H1 (cell line): ENCODE data around the gene WSCD2. TPM values are rescaled to one million over a fixed set of nuclear protein-coding genes. Genes with fewer than 3 reads are reported as not detected.

Experiments used
- CTCF ChIA-PET: fragments of 300-600 bp; sonication (Branson Sonifier 250); formaldehyde crosslinking; loops from one replicate; lab custom pipeline; 2021; ENCODE audit not compliant: partially characterized antibody; lab: Charles Lee
- POLR2A ChIA-PET: fragments of 300-600 bp; sonication (Branson Sonifier 250); formaldehyde crosslinking; loops from one replicate; lab custom pipeline; 2021; ENCODE audit warnings: inconsistent platforms; ENCODE audit not compliant: partially characterized antibody; lab: Charles Lee
- DNase-seq, 2 experiments: peaks; one replicate each; pipeline versions ENCODE4 v3.0.0 to v3.0.0-alpha.2; 2010 to 2022; ENCODE audit warnings: low spot score in 2 of 2, low read depth in 1 of 2, mixed read lengths in 1 of 2
- FAIRE-seq: peaks from 2 replicates; lab custom pipeline; 2011; peaks lifted over from hg19 to GRCh38; lab: Jason Lieb, UNC
- H2AFZ ChIP-seq: 2 replicates; pipeline ENCODE4 v1.8.1; 2012; ENCODE audit warnings: low read length, inconsistent platforms
- H2AK5ac ChIP-seq: 2 replicates; pipeline ENCODE4 v1.6.1; 2013; ENCODE audit warnings: low read depth, low read length
- H2BK120ac ChIP-seq: replicated peaks from 2 replicates; pipeline ENCODE3; 2013; ENCODE audit warnings: low read depth, low read length, inconsistent platforms
- H2BK12ac ChIP-seq: 2 replicates; pipeline ENCODE4 v1.6.1; 2013; ENCODE audit warnings: low read depth, low read length
- H2BK15ac ChIP-seq: 2 replicates; pipeline ENCODE4 v1.6.1; 2013; ENCODE audit warnings: low read length
- H2BK20ac ChIP-seq: 2 replicates; pipeline ENCODE4 v1.6.1; 2013; ENCODE audit warnings: low read length
- H2BK5ac ChIP-seq: 2 replicates; pipeline ENCODE4 v1.6.1; 2013; ENCODE audit warnings: low read depth, low read length
- H3K14ac ChIP-seq: 2 replicates; pipeline ENCODE4 v1.6.1; 2013; ENCODE audit warnings: inconsistent platforms; ENCODE audit not compliant: insufficient read length
- H3K18ac ChIP-seq: 2 replicates; pipeline ENCODE4 v1.6.1; 2013; ENCODE audit warnings: low read length; ENCODE audit errors: extremely low read depth
- H3K23ac ChIP-seq: 2 replicates; pipeline ENCODE4 v1.6.1; 2013; ENCODE audit warnings: inconsistent platforms; ENCODE audit not compliant: insufficient read length
- H3K23me2 ChIP-seq: 2 replicates; pipeline ENCODE4 v1.6.1; 2013; ENCODE audit warnings: low read depth, low read length
- H3K27ac ChIP-seq: 2 replicates; pipeline ENCODE4 v1.6.1; 2011; ENCODE audit warnings: low read depth, low read length, inconsistent platforms
- H3K27me3 ChIP-seq, 4 experiments: replicated peaks in 1 of 4; 1 replicate in 1 of 4; 2 replicates in 3 of 4; pipeline versions ENCODE4 v1.6.1 to v1.8.1; 2011 to 2013; ENCODE audit warnings: low read length in 3 of 4, mild to moderate bottlenecking in 3 of 4, inconsistent platforms in 2 of 4, mixed read lengths in 2 of 4, moderate library complexity in 1 of 4; ENCODE audit not compliant: control insufficient read depth in 3 of 4, insufficient read depth in 3 of 4; ENCODE audit errors: extremely low read depth in 1 of 4
- H3K36me3 ChIP-seq, 4 experiments: 2 replicates each; pipeline versions ENCODE4 v1.6.1 to v1.8.1; 2011 to 2013; ENCODE audit warnings: mild to moderate bottlenecking in 4 of 4, low read length in 3 of 4, moderate library complexity in 2 of 4, control low read depth in 1 of 4, inconsistent platforms in 1 of 4; ENCODE audit not compliant: insufficient read depth in 4 of 4, control insufficient read depth in 2 of 4
- H3K4ac ChIP-seq: replicated peaks from 2 replicates; pipeline ENCODE3; 2013; ENCODE audit warnings: low read length, low read depth, mixed read lengths, inconsistent platforms; ENCODE audit not compliant: insufficient read length
- H3K4me1 ChIP-seq, 4 experiments: replicated peaks in 1 of 4; 1 replicate in 1 of 4; 2 replicates in 3 of 4; pipeline versions ENCODE4 v1.6.1 to v1.8.1; 2011 to 2013; ENCODE audit warnings: low read length in 3 of 4, inconsistent platforms in 2 of 4, mixed read lengths in 1 of 4; ENCODE audit not compliant: insufficient read depth in 4 of 4, control insufficient read depth in 3 of 4
- H3K4me2 ChIP-seq, 2 experiments: 2 replicates each; pipeline versions ENCODE4 v1.6.1 to v1.8.1; 2011 to 2013; ENCODE audit warnings: low read depth in 2 of 2, low read length in 2 of 2, control low read depth in 1 of 2, inconsistent platforms in 1 of 2, mild to moderate bottlenecking in 1 of 2; ENCODE audit not compliant: insufficient read depth in 1 of 2
- H3K4me3 ChIP-seq, 4 experiments: fragments of 200-600, 300-600 bp in 1 of 4; sonication (generic), shearing (Covaris generic), sonication (Bioruptor Twin) in 1 of 4; 2 replicates each; pipeline versions ENCODE4 v1.5.1 to v1.8.1; 2011 to 2016; ENCODE audit warnings: low read length in 4 of 4, low read depth in 3 of 4, control low read depth in 2 of 4, inconsistent platforms in 2 of 4, mild to moderate bottlenecking in 2 of 4, mixed read lengths in 1 of 4, moderate library complexity in 1 of 4; ENCODE audit not compliant: insufficient read depth in 2 of 4; ENCODE audit errors: extremely low read depth in 1 of 4
- H3K56ac ChIP-seq: replicated peaks from 2 replicates; pipeline ENCODE3; 2013; ENCODE audit warnings: low read depth, mild to moderate bottlenecking, mixed read lengths, low read length, inconsistent platforms; ENCODE audit not compliant: insufficient read length
- H3K79me1 ChIP-seq: 2 replicates; pipeline ENCODE4 v1.6.1; 2013; ENCODE audit warnings: low read depth, low read length, control low read depth
- H3K79me2 ChIP-seq, 2 experiments: 2 replicates each; pipeline versions ENCODE4 v1.6.1 to v1.8.1; 2012 to 2013; ENCODE audit warnings: low read length in 2 of 2, mild to moderate bottlenecking in 2 of 2, inconsistent platforms in 1 of 2; ENCODE audit not compliant: insufficient read depth in 2 of 2, control insufficient read depth in 1 of 2
- H3K9ac ChIP-seq, 4 experiments: replicated peaks in 1 of 4; 1 replicate in 1 of 4; 2 replicates in 3 of 4; pipeline versions ENCODE4 v1.6.1 to v1.8.1; 2011 to 2013; ENCODE audit warnings: low read depth in 3 of 4, low read length in 3 of 4, control low read depth in 2 of 4, mild to moderate bottlenecking in 2 of 4, moderate library complexity in 2 of 4, inconsistent platforms in 1 of 4; ENCODE audit errors: extremely low read depth in 1 of 4
- H3K9me3 ChIP-seq, 2 experiments: 2 replicates each; pipeline versions ENCODE4 v1.6.1 to v1.8.1; 2012 to 2013; ENCODE audit warnings: mild to moderate bottlenecking in 2 of 2, moderate library complexity in 2 of 2, control low read depth in 1 of 2, inconsistent platforms in 1 of 2, low read depth in 1 of 2, low read length in 1 of 2, mixed read lengths in 1 of 2; ENCODE audit not compliant: insufficient read depth in 2 of 2
- H4K20me1 ChIP-seq, 2 experiments: replicated peaks in 1 of 2; 2 replicates each; pipeline versions ENCODE3 to v1.8.1; 2011 to 2013; ENCODE audit warnings: inconsistent platforms in 2 of 2, low read length in 2 of 2, mild to moderate bottlenecking in 1 of 2; ENCODE audit not compliant: insufficient read depth in 2 of 2, control insufficient read depth in 1 of 2
- H4K5ac ChIP-seq: 2 replicates; pipeline ENCODE4 v1.6.1; 2013; ENCODE audit warnings: low read length, low read depth, mixed read lengths, inconsistent platforms; ENCODE audit not compliant: insufficient read length
- H4K8ac ChIP-seq: 2 replicates; pipeline ENCODE4 v1.8.0; 2013; ENCODE audit warnings: mild to moderate bottlenecking, moderate library complexity, low read length, inconsistent platforms; ENCODE audit not compliant: insufficient read depth; ENCODE audit errors: extremely low read depth
- H4K91ac ChIP-seq: replicated peaks from 2 replicates; pipeline ENCODE3; 2013; ENCODE audit warnings: low read length, mixed read lengths, inconsistent platforms; ENCODE audit not compliant: insufficient read length
- GABPA ChIP-seq: IDR thresholded peaks from 2 replicates; pipeline ENCODE4 v1.6.1; 2011; ENCODE audit warnings: mild to moderate bottlenecking, low read length, moderate library complexity, borderline replicate concordance; ENCODE audit not compliant: insufficient read depth
- MAFK ChIP-seq: IDR thresholded peaks from 2 replicates; pipeline ENCODE4 v1.6.1; 2012; ENCODE audit warnings: low read depth, mild to moderate bottlenecking, improper control_type of control experiment, low read length
- SIRT6 ChIP-seq: IDR thresholded peaks from one replicate; pipeline ENCODE4 v1.7.1; 2012; ENCODE audit warnings: low read length, inconsistent platforms
- WGBS, 2 experiments: shearing (Covaris generic) in 1 of 2; methylation state at CpG; one replicate each; pipeline versions ENCODE4 v1.1.6 to v1.1.7; 2013 to 2015; ENCODE audit warnings: low lambda C conversion rate in 2 of 2, mixed read lengths in 2 of 2, inconsistent platforms in 1 of 2, low coverage in 1 of 2, missing lambda C conversion rate in 1 of 2; ENCODE audit not compliant: insufficient replicate concordance in 2 of 2, insufficient coverage in 1 of 2, insufficient read length in 1 of 2; ENCODE audit errors: extremely low coverage in 1 of 2, missing lambda C conversion rate in 1 of 2; 5-methylcytosine and 5-hydroxymethylcytosine counted together
- polyA plus RNA-seq, 7 experiments: library from polyadenylated mRNA; depleted of rRNA in 3 of 7; stranded (reverse) in 5 of 7; unstranded in 2 of 7; fragments of >200 nt in 5 of 7; fragments of 200-250 nt in 2 of 7; gene quantifications; 1 replicate in 5 of 7; 2 replicates in 1 of 7; 4 replicates in 1 of 7; pipeline versions ENCODE4 v1.2.1 to v1.2.3, GENCODE V29; 2011 to 2013; ENCODE audit warnings: missing spikeins in 2 of 7, mixed read lengths in 2 of 7
- total RNA-seq: library from RNA; stranded (reverse); fragmentation: NEBNext Ultra II Directional; extraction: Animal tissue kit (Norgen Biotek cat#: 25700); gene quantifications from 2 replicates; pipeline ENCODE4 v1.2.1, GENCODE V29; 2021
- TF ChIP-seq, protein P1 (sequence below), 3 experiments: IDR thresholded peaks; 1 replicate in 2 of 3; 2 replicates in 1 of 3; pipeline versions ENCODE4 v1.5.1 to v1.6.1; 2011; ENCODE audit warnings: low read length in 3 of 3, mild to moderate bottlenecking in 3 of 3, inconsistent platforms in 2 of 3, low read depth in 1 of 3, moderate library complexity in 1 of 3; ENCODE audit not compliant: insufficient read depth in 1 of 3; ENCODE audit errors: control extremely low read depth in 1 of 3

Gene WSCD2
- total and polyA plus RNA-seq, 2 of the 8 experiments (the other 6 are each of a cell fraction or from before 2014, with no cell fraction given), result 1.3 to 2.2 TPM

DNA sequence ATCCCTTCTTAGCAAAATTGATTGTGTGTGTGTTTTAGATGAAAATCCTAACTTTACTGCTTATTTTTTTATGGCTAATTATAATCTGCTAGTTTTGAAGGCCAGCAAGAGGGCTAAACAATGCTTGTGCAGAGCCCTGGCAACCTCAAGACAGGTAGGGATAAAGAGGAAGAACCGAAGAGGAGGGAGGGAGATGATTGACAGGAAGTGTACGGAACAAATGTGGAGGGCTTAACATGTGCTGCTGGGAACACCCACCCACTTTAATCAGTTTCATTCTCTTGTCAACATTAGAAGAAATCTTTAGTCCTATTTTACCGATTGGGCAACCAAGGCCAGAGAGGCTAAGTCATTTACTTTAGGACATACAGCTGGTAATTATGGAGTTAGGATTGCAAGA is 1.4 kb upstream of the WSCD2 start:
- Histone ChIP-seq H2BK15ac (no peak overlapping the region), H3K14ac (no peak overlapping the region), H3K4me1 (peaks cover 0 to 19% (median 2%) of the 10 kb centered on the region in 4 experiments; a peak in 4 of 7 replicates), H4K91ac (no peak overlapping the region), H4K8ac (no peak overlapping the region), H3K23ac (no peak overlapping the region), H2BK5ac (no peak overlapping the region), H2BK20ac (no peak overlapping the region), H2AFZ (no peak overlapping the region), H3K9me3 (peaks cover 0 to 2% of the 10 kb centered on the region in 2 experiments; a peak in 1 of 4 replicates), H2BK120ac (no peak overlapping the region), H3K36me3 (no peaks in the 10 kb centered on the region), H4K5ac (no peak overlapping the region), H3K79me1 (peaks cover 6% of the 10 kb centered on the region; the same call in 1 of the 2 replicates), H4K20me1 (peaks cover 0 to 3% of the 10 kb centered on the region in 2 experiments), H3K4ac (no peak overlapping the region), H3K23me2 (peaks cover 10% of the 10 kb centered on the region; the same call in 1 of the 2 replicates), H3K27me3 (peaks cover 0 to 14% (median 6%) of the 10 kb centered on the region in 4 experiments; a peak in 3 of 7 replicates), H3K4me3 (no peak overlapping the region), H2AK5ac (no peak overlapping the region), H2BK12ac (no peak overlapping the region), H3K56ac (no peak overlapping the region), H3K27ac (no peak overlapping the region), H3K4me2 (no peak overlapping the region), H3K18ac (no peak overlapping the region), H3K79me2 (no peaks in the 10 kb centered on the region), H3K9ac (no peak overlapping the region)
- FAIRE-seq, result no peak
- WGBS, 2 experiments, result 90% methylated on average over 3 of the region's 3 CpGs; no CpG with 5 or more reads in 1 of the 2 experiments
- ChIA-PET CTCF (interaction anchor here (3.2 to 4.2 kb wide), 4 partner anchors 15 to 68 kb away, joined by 15 to 64 read pairs (median 24); no protein-coding TSS in a partner anchor), POLR2A (no interaction called here)
- TF ChIP-seq GABPA (no peak), SIRT6 (no peak), MAFK (no peak)
- TF ChIP-seq, protein P1, sequence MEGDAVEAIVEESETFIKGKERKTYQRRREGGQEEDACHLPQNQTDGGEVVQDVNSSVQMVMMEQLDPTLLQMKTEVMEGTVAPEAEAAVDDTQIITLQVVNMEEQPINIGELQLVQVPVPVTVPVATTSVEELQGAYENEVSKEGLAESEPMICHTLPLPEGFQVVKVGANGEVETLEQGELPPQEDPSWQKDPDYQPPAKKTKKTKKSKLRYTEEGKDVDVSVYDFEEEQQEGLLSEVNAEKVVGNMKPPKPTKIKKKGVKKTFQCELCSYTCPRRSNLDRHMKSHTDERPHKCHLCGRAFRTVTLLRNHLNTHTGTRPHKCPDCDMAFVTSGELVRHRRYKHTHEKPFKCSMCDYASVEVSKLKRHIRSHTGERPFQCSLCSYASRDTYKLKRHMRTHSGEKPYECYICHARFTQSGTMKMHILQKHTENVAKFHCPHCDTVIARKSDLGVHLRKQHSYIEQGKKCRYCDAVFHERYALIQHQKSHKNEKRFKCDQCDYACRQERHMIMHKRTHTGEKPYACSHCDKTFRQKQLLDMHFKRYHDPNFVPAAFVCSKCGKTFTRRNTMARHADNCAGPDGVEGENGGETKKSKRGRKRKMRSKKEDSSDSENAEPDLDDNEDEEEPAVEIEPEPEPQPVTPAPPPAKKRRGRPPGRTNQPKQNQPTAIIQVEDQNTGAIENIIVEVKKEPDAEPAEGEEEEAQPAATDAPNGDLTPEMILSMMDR (IDR thresholded peaks at IDR 0.05; ENCODE audit: control extremely low read depth in 1 of 3, insufficient read depth in 1 of 3, low read depth in 1 of 3, low read length in 3 of 3), result no peak
- DNase-seq, result no peak
